ENCODE data around the gene TTC13. TPM values are rescaled to one million over a fixed set of nuclear protein-coding genes. Genes with fewer than 3 reads are reported as not detected.

TTC13 gene
- total RNA-seq (2022; extraction: Qiagen RNA extraction; ENCODE audit: low read depth), result 8.3 to 11.4 TPM (median 9.8 TPM) in 5 replicates

GRCh38 chr1:230978491-230979388 is at the start of gene TTC13, which contains the start of gene ARV1:
Gene TTC13 (minus strand): TSS chr1:230978861. CDS start chr1:230978830, 31 bp downstream.
Gene ARV1 (plus strand): TSS chr1:230979094. CDS start chr1:230979106, 12 bp downstream.

GRCh38 chr1:230867903-230868735 is 110.5 kb downstream of the TTC13 start, which contains the start of gene C1orf198:
Gene C1orf198 (minus strand): TSS chr1:230868521. CDS start chr1:230868512, 9 bp downstream.

Other genes with a start within 250 kb of the TTC13 start
- not detected in 5 replicates for gene CAPN9, start 231.5 kb downstream of the TTC13 start, total RNA-seq (2022; extraction: Qiagen RNA extraction; ENCODE audit: low read depth)
- gene C1orf198, start 110.3 kb downstream of the TTC13 start, total RNA-seq (2022; extraction: Qiagen RNA extraction; ENCODE audit: low read depth), result 15.8 to 20.4 TPM (median 18.7 TPM) in 5 replicates
- gene ARV1, start 233 bp upstream of the TTC13 start, total RNA-seq (2022; extraction: Qiagen RNA extraction; ENCODE audit: low read depth), result 23.6 to 26.4 TPM (median 25.5 TPM) in 5 replicates
- 13.8 to 19.8 TPM (median 16.2 TPM) in 5 replicates for gene FAM89A, start 61.4 kb upstream of the TTC13 start, total RNA-seq (2022; extraction: Qiagen RNA extraction; ENCODE audit: low read depth)
- 0.17 to 0.28 TPM (median 0.22 TPM) in 5 replicates for gene TRIM67, start 183.2 kb upstream of the TTC13 start, total RNA-seq (2022; extraction: Qiagen RNA extraction; ENCODE audit: low read depth)

All from A549 treated with DMSO at 1 μM for 4 hours (cell line).